OCI-LY7 (cell line): ENCODE measurements around the gene TRERF1. TPM values are rescaled to one million over a fixed set of nuclear protein-coding genes. Genes with fewer than 3 reads are reported as not detected.

Source experiments
- BruUV-seq: library from RNA; stranded (reverse); fragments of 400-500 nt; replicated peaks from 2 replicates; lab custom pipeline; 2021; lab: Mats Ljungman, UMichigan
- CTCF ChIA-PET: fragments of 300-600 bp; sonication (Branson Sonifier 250); formaldehyde crosslinking; loops from one replicate; lab custom pipeline; 2022; ENCODE audit warnings: antibody characterized with exemption; ENCODE audit not compliant: unreplicated experiment; lab: Charles Lee
- POLR2A ChIA-PET: fragments of 300-600 bp; sonication (Branson Sonifier 250); formaldehyde crosslinking; loops from one replicate; lab custom pipeline; 2022; ENCODE audit warnings: antibody characterized with exemption; lab: Charles Lee
- DNase-seq: peaks from one replicate; pipeline ENCODE4 v3.0.0-alpha.2; 2015; ENCODE audit warnings: low spot score
- H2AFZ ChIP-seq: fragments of 200-600 bp; sonication (generic), shearing (Covaris generic); 2 replicates; pipeline ENCODE4 v1.6.1; 2014; ENCODE audit warnings: mild to moderate bottlenecking, antibody characterized with exemption, low read length, moderate library complexity
- H3K27ac ChIP-seq: fragments of 200-600 bp; sonication (generic); 2 replicates; pipeline ENCODE4 v1.5.1; 2014; ENCODE audit warnings: mixed run types, low read depth, mild to moderate bottlenecking, moderate library complexity, low read length, inconsistent platforms; ENCODE audit not compliant: poor library complexity, severe bottlenecking
- H3K36me3 ChIP-seq: fragments of 200-600 bp; sonication (generic); 2 replicates; pipeline ENCODE4 v1.6.1; 2014; ENCODE audit warnings: mild to moderate bottlenecking, antibody characterized with exemption, low read length, moderate library complexity, mixed read lengths; ENCODE audit not compliant: insufficient read depth
- H3K4me1 ChIP-seq: fragments of 200-600 bp; sonication (generic); 2 replicates; pipeline ENCODE4 v1.5.1; 2014; ENCODE audit warnings: mild to moderate bottlenecking, low read length; ENCODE audit not compliant: insufficient read depth, poor library complexity, severe bottlenecking
- H3K4me2 ChIP-seq: fragments of 200-600 bp; sonication (generic); 2 replicates; pipeline ENCODE4 v1.6.1; 2014; ENCODE audit warnings: mild to moderate bottlenecking, low read length
- H3K4me3 ChIP-seq: fragments of 200-600 bp; sonication (generic); 2 replicates; pipeline ENCODE4 v1.5.1; 2014; ENCODE audit warnings: mild to moderate bottlenecking, low read depth, low read length; ENCODE audit not compliant: poor library complexity, severe bottlenecking
- H3K79me2 ChIP-seq: fragments of 200-600 bp; sonication (generic); 2 replicates; pipeline ENCODE4 v1.6.1; 2016; ENCODE audit warnings: low read depth, mild to moderate bottlenecking, low read length, moderate library complexity, mixed read lengths; ENCODE audit not compliant: insufficient read depth
- H3K9me2 ChIP-seq: fragments of 200-600 bp; sonication (generic); 2 replicates; pipeline ENCODE4 v1.6.1; 2016; ENCODE audit warnings: mild to moderate bottlenecking, low read length, mixed read lengths; ENCODE audit not compliant: insufficient read depth
- H3K9me3 ChIP-seq: fragments of 200-600 bp; sonication (generic); 2 replicates; pipeline ENCODE4 v1.6.1; 2014; ENCODE audit warnings: mild to moderate bottlenecking, mixed run types, low read length, mixed read lengths
- H4K20me1 ChIP-seq: fragments of 200-600 bp; sonication (generic); 2 replicates; pipeline ENCODE4 v1.6.1; 2014; ENCODE audit warnings: mild to moderate bottlenecking, antibody characterized with exemption, low read length, moderate library complexity, mixed read lengths; ENCODE audit not compliant: insufficient read depth
- EZH2phosphoT487 ChIP-seq: fragments of 200-600 bp; sonication (generic); IDR thresholded peaks from 2 replicates; pipeline ENCODE4 v1.6.1; 2018; ENCODE audit warnings: low read depth, borderline replicate concordance, mild to moderate bottlenecking, mixed run types, antibody characterized with exemption, low read length, moderate library complexity, mixed read lengths
- intact Hi-C: fragments of 100-400 bp; cut with micrococcal nuclease; formaldehyde crosslinking; loops from one replicate; pipeline ENCODE4 v1.10.0; 2022; ENCODE audit not compliant: unreplicated experiment
- total RNA-seq, 2 experiments: library from RNA; depleted of rRNA in 1 of 2; stranded (reverse); fragments of >200 nt in 1 of 2; shearing (Covaris generic) in 1 of 2; gene quantifications; 2 replicates each; pipeline ENCODE4 v1.2.3, GENCODE V29; 2014 to 2022
- TF ChIP-seq, protein P1 (sequence below): fragments of 200-600 bp; sonication (generic); conservative IDR thresholded peaks from 2 replicates; pipeline ENCODE4 v1.5.1; 2014; ENCODE audit warnings: mild to moderate bottlenecking, antibody characterized with exemption, low read length, moderate library complexity, mixed read lengths

TRERF1 gene
- total RNA-seq, 2 experiments from 2014 or later: 5.7 to 12.9 TPM

DNA sequence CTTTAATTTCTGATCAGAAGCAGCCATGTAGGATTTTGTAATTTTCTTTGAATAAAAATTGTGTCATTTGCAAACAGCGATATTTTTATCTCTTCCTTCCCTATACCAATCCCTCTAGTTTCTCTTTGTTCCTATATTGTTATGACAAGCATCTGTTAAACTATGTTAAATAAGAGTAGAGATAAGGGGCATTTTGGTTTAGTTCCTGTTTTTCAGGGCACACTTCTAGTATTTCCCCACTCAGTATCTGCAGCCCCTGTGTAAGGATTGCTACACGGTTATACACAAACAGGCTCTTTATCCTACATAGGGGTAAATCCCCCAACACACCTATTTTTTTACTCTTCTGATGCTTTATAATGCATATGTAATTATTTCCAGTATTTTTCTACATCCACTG is 42.1 kb downstream of the TRERF1 start:
- CTCF ChIA-PET: no interaction called here
- no peak overlapping the region for H3K27ac ChIP-seq
- intact Hi-C loops: no loop called here
- POLR2A ChIA-PET: no interaction called here
- H3K9me3 ChIP-seq: no peaks in the 10 kb centered on the region
- no peaks in the 10 kb centered on the region for H3K79me2 ChIP-seq
- H3K9me2 ChIP-seq: no peaks in the 10 kb centered on the region
- H3K4me3 ChIP-seq: no peak overlapping the region
- no peak overlapping the region for H2AFZ ChIP-seq
- no peak for TF ChIP-seq EZH2phosphoT487
- TF ChIP-seq, protein P1, sequence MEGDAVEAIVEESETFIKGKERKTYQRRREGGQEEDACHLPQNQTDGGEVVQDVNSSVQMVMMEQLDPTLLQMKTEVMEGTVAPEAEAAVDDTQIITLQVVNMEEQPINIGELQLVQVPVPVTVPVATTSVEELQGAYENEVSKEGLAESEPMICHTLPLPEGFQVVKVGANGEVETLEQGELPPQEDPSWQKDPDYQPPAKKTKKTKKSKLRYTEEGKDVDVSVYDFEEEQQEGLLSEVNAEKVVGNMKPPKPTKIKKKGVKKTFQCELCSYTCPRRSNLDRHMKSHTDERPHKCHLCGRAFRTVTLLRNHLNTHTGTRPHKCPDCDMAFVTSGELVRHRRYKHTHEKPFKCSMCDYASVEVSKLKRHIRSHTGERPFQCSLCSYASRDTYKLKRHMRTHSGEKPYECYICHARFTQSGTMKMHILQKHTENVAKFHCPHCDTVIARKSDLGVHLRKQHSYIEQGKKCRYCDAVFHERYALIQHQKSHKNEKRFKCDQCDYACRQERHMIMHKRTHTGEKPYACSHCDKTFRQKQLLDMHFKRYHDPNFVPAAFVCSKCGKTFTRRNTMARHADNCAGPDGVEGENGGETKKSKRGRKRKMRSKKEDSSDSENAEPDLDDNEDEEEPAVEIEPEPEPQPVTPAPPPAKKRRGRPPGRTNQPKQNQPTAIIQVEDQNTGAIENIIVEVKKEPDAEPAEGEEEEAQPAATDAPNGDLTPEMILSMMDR: no peak
- peaks cover 8% of the 10 kb centered on the region for H3K4me1 ChIP-seq
- H3K4me2 ChIP-seq: no peak overlapping the region
- DNase-seq: peak; percentile 12
- BruUV-seq: no TSS peak
- no peaks in the 10 kb centered on the region; the same call in 1 of the 2 replicates for H4K20me1 ChIP-seq
- no peaks in the 10 kb centered on the region for H3K36me3 ChIP-seq

DNA sequence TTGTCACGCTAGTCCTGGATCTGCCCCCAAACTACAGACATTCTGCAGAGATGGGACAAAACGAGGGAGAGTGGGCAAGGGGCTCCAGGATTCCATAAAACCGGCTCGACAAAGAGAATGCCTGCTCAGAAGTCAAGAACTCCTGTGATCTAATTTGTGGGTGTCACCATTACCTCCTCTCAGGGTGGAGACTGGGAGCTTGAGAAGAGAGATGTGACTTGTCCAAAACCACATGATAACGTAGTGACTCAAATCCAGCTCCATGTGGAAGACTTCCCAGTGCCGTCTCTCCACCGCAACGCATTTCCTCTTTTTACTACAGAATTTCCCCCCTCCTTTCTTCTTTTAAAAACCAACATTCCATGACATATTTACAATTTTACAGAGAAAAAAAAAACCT is 44.3 kb downstream of the TRERF1 start:
- no peaks in the 10 kb centered on the region for H3K9me2 ChIP-seq
- H3K9me3 ChIP-seq: no peaks in the 10 kb centered on the region
- H4K20me1 ChIP-seq: no peaks in the 10 kb centered on the region; the same call in 1 of the 2 replicates
- H3K4me3 ChIP-seq: no peak overlapping the region
- H3K36me3 ChIP-seq: no peaks in the 10 kb centered on the region
- peaks cover 8% of the 10 kb centered on the region for H3K4me1 ChIP-seq
- TF ChIP-seq EZH2phosphoT487: no peak
- TF ChIP-seq, protein P1: no peak
- no peak overlapping the region for H3K27ac ChIP-seq
- intact Hi-C loops: no loop called here
- no peak overlapping the region for H2AFZ ChIP-seq
- POLR2A ChIA-PET: no interaction called here
- CTCF ChIA-PET: no interaction called here
- H3K4me2 ChIP-seq: no peak overlapping the region
- no TSS peak for BruUV-seq
- H3K79me2 ChIP-seq: no peaks in the 10 kb centered on the region
- DNase-seq: no peak

DNA sequence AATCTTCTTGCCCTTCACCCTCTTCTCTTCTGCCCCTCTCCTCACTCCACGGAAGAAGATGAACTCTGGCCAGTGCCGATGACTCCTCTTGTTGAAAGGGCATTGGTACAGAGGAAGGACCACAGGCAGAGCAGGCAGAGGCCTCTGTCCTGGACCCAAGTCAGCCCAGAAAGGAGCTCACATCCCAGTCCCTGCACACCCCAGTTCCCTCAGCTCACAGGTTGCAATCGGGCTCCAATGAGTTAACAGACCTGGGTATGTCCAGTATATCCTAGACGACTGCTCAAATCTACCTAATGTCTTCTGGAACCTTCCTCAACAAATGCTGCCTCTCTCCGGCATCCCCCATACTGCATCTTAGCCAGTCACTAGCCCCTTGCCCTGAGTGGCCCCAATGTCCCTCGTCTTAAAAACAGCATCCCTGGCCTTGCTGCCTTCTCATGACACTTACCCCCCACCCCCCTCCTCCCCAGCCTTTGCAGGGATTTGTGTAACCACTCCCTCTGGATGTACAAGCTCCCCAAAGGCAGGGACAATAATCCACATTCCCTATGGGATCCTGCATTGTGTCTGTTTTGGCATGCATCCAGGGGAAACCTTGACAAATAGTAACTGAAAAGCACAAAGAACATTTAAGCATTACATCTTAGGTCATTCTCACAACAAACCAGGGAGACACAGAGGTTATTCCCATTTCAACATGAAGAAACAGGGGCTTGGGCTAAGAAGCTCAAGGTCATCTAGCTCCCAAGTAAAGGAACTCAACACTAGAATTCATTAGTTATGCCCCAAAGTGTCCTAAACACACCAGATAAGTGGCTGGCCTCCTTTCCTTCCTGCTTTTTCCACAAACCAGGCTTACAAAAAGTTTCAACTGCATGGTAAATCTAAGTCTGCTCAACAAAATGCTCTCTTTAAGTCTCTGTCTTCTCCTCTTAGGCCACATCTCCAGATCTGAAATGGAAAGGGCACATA is 45.1 kb downstream of the TRERF1 start:
- H3K36me3 ChIP-seq: no peaks in the 10 kb centered on the region
- no peak overlapping the region for H3K4me3 ChIP-seq
- DNase-seq: no peak
- no TSS peak for BruUV-seq
- no peak overlapping the region for H3K4me2 ChIP-seq
- ChIA-PET CTCF (no interaction called here), POLR2A (no interaction called here)
- intact Hi-C loops: no loop called here
- no peaks in the 10 kb centered on the region for H3K79me2 ChIP-seq
- H4K20me1 ChIP-seq: no peaks in the 10 kb centered on the region; the same call in 1 of the 2 replicates
- H2AFZ ChIP-seq: no peak overlapping the region
- H3K9me2 ChIP-seq: no peaks in the 10 kb centered on the region
- no peaks in the 10 kb centered on the region for H3K9me3 ChIP-seq
- TF ChIP-seq, protein P1: no peak
- no peak for TF ChIP-seq EZH2phosphoT487
- peaks cover 8% of the 10 kb centered on the region for H3K4me1 ChIP-seq
- no peak overlapping the region for H3K27ac ChIP-seq
